T-cell (primary cell): ENCODE data around the gene GRIN2A. TPM values are rescaled to one million over a fixed set of nuclear protein-coding genes. Genes with fewer than 3 reads are reported as not detected.

Source experiments
- ATAC-seq, 4 experiments: fragments of 200-7000 bp in 3 of 4; fragments of 150-1000 bp in 1 of 4; cut with Tn5 transposase; replicated peaks in 1 of 4; 1 replicate in 3 of 4; 2 replicates in 1 of 4; pipeline ENCODE4 v1.10.0; 2021; ENCODE audit warnings: moderate library complexity in 3 of 4, mild to moderate bottlenecking in 2 of 4, moderate number of reproducible peaks in 1 of 4
- CTCF ChIA-PET, 2 donors: fragments of 300-600 bp; sonication (Branson Sonifier 250); formaldehyde crosslinking; loops; one replicate each; lab custom pipeline; 2022; ENCODE audit warnings: antibody characterized with exemption in 2 of 2; lab: Charles Lee
- POLR2A ChIA-PET, 2 donors: fragments of 300-600 bp; sonication (Branson Sonifier 250); formaldehyde crosslinking; loops; one replicate each; lab custom pipeline; 2022; ENCODE audit warnings: antibody characterized with exemption in 2 of 2; lab: Charles Lee
- DNase-seq, 35 experiments: peaks; one replicate each; pipeline versions ENCODE4 v3.0.0 to v3.0.0-alpha.2; 2013 to 2023
- H3K27ac ChIP-seq: one replicate; pipeline ENCODE4 v1.5.1; 2013; ENCODE audit warnings: low read length
- H3K27me3 ChIP-seq, 2 experiments: replicated peaks in 1 of 2; 1 replicate in 1 of 2; 2 replicates in 1 of 2; pipeline versions ENCODE4 v1.6.1 to v1.7.0; 2013; ENCODE audit warnings: low read length in 1 of 2, mixed read lengths in 1 of 2; ENCODE audit not compliant: control insufficient read depth in 2 of 2, insufficient read depth in 2 of 2; ENCODE audit errors: extremely low read depth in 1 of 2
- H3K36me3 ChIP-seq, 2 donors: 1 replicate in 1 of 2; 2 replicates in 1 of 2; pipeline versions ENCODE4 v1.6.1 to v1.7.0; 2013; ENCODE audit warnings: low read length in 1 of 2; ENCODE audit not compliant: control insufficient read depth in 2 of 2, insufficient read depth in 1 of 2; ENCODE audit errors: extremely low read depth in 1 of 2
- H3K4me1 ChIP-seq, 2 experiments: 1 replicate in 1 of 2; 2 replicates in 1 of 2; pipeline versions ENCODE4 v1.6.1 to v1.7.0; 2013; ENCODE audit warnings: low read length in 2 of 2, mixed read lengths in 1 of 2; ENCODE audit not compliant: insufficient read depth in 2 of 2, control insufficient read depth in 1 of 2; ENCODE audit errors: extremely low read depth in 1 of 2
- H3K4me3 ChIP-seq, 2 donors: 1 replicate in 1 of 2; 2 replicates in 1 of 2; pipeline versions ENCODE4 v1.5.1 to v1.7.0; 2013; ENCODE audit warnings: mild to moderate bottlenecking in 2 of 2, low read length in 1 of 2, moderate library complexity in 1 of 2; ENCODE audit not compliant: control insufficient read depth in 1 of 2; ENCODE audit errors: extremely low read depth in 1 of 2
- H3K9me3 ChIP-seq: 2 replicates; pipeline ENCODE4 v1.7.0; 2013
- H3K27ac Mint-ChIP-seq, 2 donors: one replicate each; pipeline ENCODE4 v1.8.0; 2020 to 2021; ENCODE audit warnings: mild to moderate bottlenecking in 2 of 2, mixed read lengths in 2 of 2
- H3K27me3 Mint-ChIP-seq, 2 donors: one replicate each; pipeline ENCODE4 v1.8.0; 2021 to 2022; ENCODE audit warnings: mixed read lengths in 2 of 2
- H3K36me3 Mint-ChIP-seq: one replicate; pipeline ENCODE4 v1.8.0; 2021; ENCODE audit warnings: mixed read lengths
- H3K4me1 Mint-ChIP-seq, 3 donors: one replicate each; pipeline ENCODE4 v1.8.0; 2020 to 2022; ENCODE audit warnings: mixed read lengths in 3 of 3, mild to moderate bottlenecking in 1 of 3
- H3K4me3 Mint-ChIP-seq, 3 donors: one replicate each; pipeline ENCODE4 v1.8.0; 2020 to 2022; ENCODE audit warnings: mild to moderate bottlenecking in 3 of 3, mixed read lengths in 3 of 3, moderate library complexity in 3 of 3
- H3K9me3 Mint-ChIP-seq, 3 donors: one replicate each; pipeline ENCODE4 v1.8.0; 2020 to 2022; ENCODE audit warnings: mixed read lengths in 3 of 3
- WGBS: methylation state at CpG from one replicate; pipeline ENCODE4 v1.1.5; 2013; ENCODE audit warnings: missing lambda C conversion rate; ENCODE audit not compliant: insufficient coverage; 5-methylcytosine and 5-hydroxymethylcytosine counted together
- total RNA-seq, 35 experiments: library from RNA in 6 of 35; stranded (reverse) in 6 of 35; fragments of 120-200 nt in 1 of 35; gene quantifications; one replicate each; pipeline versions ENCODE4 v1.2.1 to v1.2.4 and lab custom pipeline; 2013 to 2026

The GRIN2A gene
- total RNA-seq, 5 donors from 2014 or later (not counting 1 experiment from before 2014, with no cell fraction given), result 0.03 TPM; not detected in 4

DNA sequence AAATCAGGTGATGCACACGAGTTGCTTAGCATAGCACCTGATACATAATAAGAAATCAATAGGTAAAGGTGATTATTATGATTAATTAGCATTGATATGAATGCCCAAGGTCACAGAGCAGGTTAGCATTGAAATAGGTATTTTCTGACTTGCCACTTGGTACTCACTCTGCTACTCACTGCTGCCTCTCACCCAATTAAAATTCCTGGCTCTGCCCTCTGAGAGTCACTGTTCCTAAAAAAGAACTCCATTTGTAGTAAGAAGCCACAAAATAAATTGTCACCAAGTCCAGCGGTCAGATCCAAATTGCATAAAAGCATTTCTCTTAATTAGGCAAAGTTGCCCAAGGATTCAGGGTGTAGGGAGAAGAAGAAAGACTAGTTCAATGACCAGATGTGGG lies 8.9 kb upstream of the GRIN2A start:
- no peak for DNase-seq
- Mint-ChIP-seq H3K27ac (no peak overlapping the region), H3K27me3 (peaks cover 5 to 18% of the 10 kb centered on the region in 2 donors), H3K9me3 (no peaks in the 10 kb centered on the region), H3K4me3 (no peak overlapping the region), H3K4me1 (no peaks in the 10 kb centered on the region), H3K36me3 (no peaks in the 10 kb centered on the region)
- Histone ChIP-seq H3K4me3 (no peak overlapping the region), H3K36me3 (no peaks in the 10 kb centered on the region), H3K9me3 (no peaks in the 10 kb centered on the region), H3K27me3 (peaks cover 0 to 4% of the 10 kb centered on the region in 2 experiments), H3K27ac (no peak overlapping the region), H3K4me1 (no peaks in the 10 kb centered on the region)
- ChIA-PET POLR2A (no interaction called here), CTCF (no interaction called here)
- WGBS, result no CpG with 5 or more reads among the region's 2 CpGs
- no peak for ATAC-seq

DNA sequence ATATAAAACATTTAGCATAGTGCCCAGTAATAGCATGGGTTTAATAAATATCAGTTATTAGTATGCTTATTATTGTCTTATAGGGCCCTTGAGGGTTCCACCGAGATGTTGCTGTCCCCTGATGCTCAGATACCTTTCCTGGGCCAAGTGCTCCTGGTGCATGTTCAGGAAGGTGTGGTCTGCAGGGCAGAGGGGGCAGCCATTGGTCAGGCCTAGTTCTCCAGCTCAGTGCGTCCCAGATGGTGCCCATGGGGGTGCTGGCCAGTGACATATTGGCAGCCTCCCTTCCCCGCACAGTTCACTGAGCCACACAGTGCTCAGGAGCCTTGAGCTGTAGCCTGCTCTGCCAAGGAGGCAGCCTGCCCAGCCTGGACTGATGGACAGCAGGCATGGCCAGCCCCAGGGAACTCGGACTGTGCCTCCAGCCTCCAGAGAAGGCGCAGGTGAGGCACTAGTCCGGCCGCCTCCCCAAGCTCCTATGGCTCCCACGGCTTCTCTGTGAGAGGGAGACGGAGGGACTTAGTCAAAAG lies 7.7 kb upstream of the GRIN2A start:
- Mint-ChIP-seq H3K27me3 (peaks cover 12 to 24% of the 10 kb centered on the region in 2 donors), H3K36me3 (no peaks in the 10 kb centered on the region), H3K4me1 (no peaks in the 10 kb centered on the region), H3K27ac (no peak overlapping the region), H3K9me3 (no peaks in the 10 kb centered on the region), H3K4me3 (no peak overlapping the region)
- 65% methylated on average over 5 of the region's 9 CpGs for WGBS
- DNase-seq, result no peak
- Histone ChIP-seq H3K9me3 (no peaks in the 10 kb centered on the region), H3K27me3 (peaks cover 0 to 4% of the 10 kb centered on the region in 2 experiments), H3K36me3 (no peaks in the 10 kb centered on the region), H3K4me3 (no peak overlapping the region), H3K4me1 (no peaks in the 10 kb centered on the region), H3K27ac (no peak overlapping the region)
- POLR2A ChIA-PET, result no interaction called here
- ATAC-seq, result no peak
- CTCF ChIA-PET, result no interaction called here

DNA sequence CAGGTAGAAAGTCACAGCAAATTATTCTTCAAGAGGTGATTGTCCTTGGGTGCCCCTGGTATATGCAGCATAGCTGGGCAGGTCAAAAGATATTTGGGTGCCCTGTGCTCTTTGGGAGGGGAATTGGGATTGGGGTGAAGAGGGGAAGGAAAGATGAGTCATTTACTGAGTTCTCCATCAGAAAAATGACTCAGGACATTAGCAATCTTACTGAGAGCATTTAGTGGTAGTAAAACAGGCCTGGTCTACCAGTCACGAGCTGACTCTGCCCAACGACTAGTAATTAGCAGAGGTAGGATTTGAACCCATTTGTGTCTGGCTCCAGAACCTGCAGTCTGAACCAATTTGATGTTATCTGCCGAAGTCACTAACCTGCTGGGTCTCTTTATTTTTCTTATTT lies 6.0 kb upstream of the GRIN2A start:
- no peaks in the 10 kb centered on the region for H3K9me3 Mint-ChIP-seq

DNA sequence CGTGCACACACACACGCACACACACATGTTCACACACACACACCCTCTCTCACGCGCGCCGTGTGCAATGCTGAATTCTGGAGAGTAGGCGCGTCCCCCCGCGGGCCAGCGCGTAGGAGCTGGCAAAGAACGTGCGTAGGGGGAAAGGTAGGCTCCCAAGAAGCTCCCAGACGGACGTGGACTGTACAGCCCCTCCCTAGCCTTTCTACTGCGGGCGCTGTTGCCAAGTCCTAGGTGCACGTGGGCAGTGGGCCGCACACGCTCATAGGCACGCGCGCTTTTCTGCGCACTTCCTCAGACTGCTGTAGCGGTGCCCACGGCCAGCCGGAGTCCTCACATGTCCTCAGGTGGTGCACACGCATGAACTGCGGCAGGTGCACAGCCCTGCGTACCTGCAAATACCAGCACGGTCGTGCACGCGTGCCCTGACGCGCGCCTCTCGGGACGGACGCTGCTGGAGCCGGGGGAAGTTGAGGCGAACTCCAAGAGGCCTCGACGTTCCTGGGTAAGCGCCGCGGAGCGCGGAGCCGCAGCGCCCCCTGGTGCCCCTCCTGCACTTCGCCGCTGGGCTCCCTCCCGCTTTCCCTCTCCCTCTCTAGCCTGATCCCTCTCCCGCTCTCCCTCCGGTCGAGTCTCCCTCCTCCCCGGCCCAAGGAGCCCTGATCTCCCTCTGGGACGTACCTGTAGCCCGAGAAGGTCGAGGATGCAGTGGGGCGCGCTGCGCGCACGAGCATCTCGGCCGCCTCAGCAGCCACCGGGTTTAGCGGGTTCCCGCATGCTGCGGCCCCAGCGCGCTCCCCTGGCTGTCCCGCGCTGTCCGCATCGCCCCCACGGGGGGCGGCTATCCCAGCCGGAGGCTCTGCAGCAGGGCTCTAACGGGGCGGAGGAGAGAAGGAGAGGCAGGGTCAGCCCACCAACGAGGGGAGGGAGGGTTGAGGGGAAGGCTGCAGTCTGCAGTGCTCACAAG lies 749 bp downstream of the GRIN2A start:
- ChIA-PET POLR2A (no interaction called here), CTCF (interaction anchor here in 1 of 2 donors (0.7 kb wide), 1 partner anchor 1301 kb away, joined by 7 read pairs; no protein-coding TSS in a partner anchor)
- Mint-ChIP-seq H3K4me1 (peaks cover 6 to 15% (median 7%) of the 10 kb centered on the region in 3 donors), H3K27me3 (peaks cover 45 to 68% of the 10 kb centered on the region in 2 donors), H3K4me3 (peak overlapping the region in 2 of 3 donors; percentile 13 to 49), H3K27ac (no peak overlapping the region), H3K9me3 (no peaks in the 10 kb centered on the region), H3K36me3 (no peaks in the 10 kb centered on the region)
- 4% methylated on average over 64 of the region's 85 CpGs for WGBS
- Histone ChIP-seq H3K27me3 (peaks cover 5 to 42% of the 10 kb centered on the region in 2 experiments), H3K36me3 (no peaks in the 10 kb centered on the region), H3K4me1 (peaks cover 0 to 15% of the 10 kb centered on the region in 2 experiments), H3K27ac (no peak overlapping the region), H3K4me3 (peak overlapping the region in 1 of 2 donors; percentile 30), H3K9me3 (no peaks in the 10 kb centered on the region)
- DNase-seq, result peak in 7 of 35 experiments; percentile 3 to 29 (median 6)
- ATAC-seq, result peak in 1 of 4 experiments; percentile 47

More for the DNA sequence above, 6.0 kb upstream of the GRIN2A start:
- no peaks in the 10 kb centered on the region for H3K36me3 ChIP-seq
- H3K4me3 ChIP-seq, result no peak overlapping the region
- ChIA-PET CTCF (interaction anchor here in 1 of 2 donors (0.7 kb wide), 1 partner anchor 305 kb away, joined by 3 read pairs; no protein-coding TSS in a partner anchor), POLR2A (no interaction called here)
- no peak overlapping the region for H3K4me3 Mint-ChIP-seq
- H3K4me1 Mint-ChIP-seq, result peaks cover 0 to 3% (median 2%) of the 10 kb centered on the region in 3 donors
- no peaks in the 10 kb centered on the region for H3K4me1 ChIP-seq
- no peak overlapping the region for H3K27ac Mint-ChIP-seq
- H3K27me3 Mint-ChIP-seq, result peaks cover 28 to 36% of the 10 kb centered on the region in 2 donors
- H3K27ac ChIP-seq, result no peak overlapping the region
- no peaks in the 10 kb centered on the region for H3K9me3 ChIP-seq
- no peak for ATAC-seq
- 17% methylated on average over 1 of the region's 3 CpGs for WGBS
- H3K36me3 Mint-ChIP-seq, result no peaks in the 10 kb centered on the region
- DNase-seq, result no peak
- peaks cover 2 to 9% of the 10 kb centered on the region in 2 experiments for H3K27me3 ChIP-seq

DNA sequence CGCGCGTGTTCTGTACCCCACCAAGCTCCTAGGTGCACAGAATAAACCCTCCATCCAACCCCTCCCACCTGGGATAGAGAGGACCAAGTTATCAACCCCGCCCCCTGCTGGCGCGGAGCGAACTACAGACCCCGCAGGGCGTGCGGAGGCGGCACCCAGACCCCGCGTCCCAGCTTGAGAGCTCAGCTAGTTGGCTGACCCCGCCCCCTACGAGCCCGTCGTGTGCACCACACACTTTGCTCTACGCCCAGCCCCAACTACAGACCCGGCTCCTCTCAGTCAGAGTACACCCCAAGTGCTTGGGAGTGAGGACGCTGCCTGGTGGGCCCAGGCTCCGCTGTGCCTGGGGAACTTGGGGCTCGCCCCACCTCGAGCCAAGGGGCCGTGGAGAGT lies 1.5 kb downstream of the GRIN2A start:
- no peak overlapping the region for H3K27ac ChIP-seq
- H3K4me3 ChIP-seq, result no peak overlapping the region
- H3K9me3 Mint-ChIP-seq, result no peaks in the 10 kb centered on the region
- peak overlapping the region in 1 of 3 donors; percentile 49 for H3K4me3 Mint-ChIP-seq
- 6% methylated on average over 15 of the region's 24 CpGs for WGBS
- H3K4me1 ChIP-seq, result peaks cover 0 to 15% of the 10 kb centered on the region in 2 experiments
- peaks cover 6 to 15% (median 7%) of the 10 kb centered on the region in 3 donors for H3K4me1 Mint-ChIP-seq
- H3K9me3 ChIP-seq, result no peaks in the 10 kb centered on the region
- ChIA-PET POLR2A (no interaction called here), CTCF (no interaction called here)
- peak in 5 of 35 experiments; percentile 4 to 10 (median 4) for DNase-seq
- peaks cover 45 to 65% of the 10 kb centered on the region in 2 donors for H3K27me3 Mint-ChIP-seq
- H3K36me3 ChIP-seq, result no peaks in the 10 kb centered on the region
- H3K27me3 ChIP-seq, result peaks cover 5 to 42% of the 10 kb centered on the region in 2 experiments
- ATAC-seq, result no peak
- H3K36me3 Mint-ChIP-seq, result no peaks in the 10 kb centered on the region
- no peak overlapping the region for H3K27ac Mint-ChIP-seq

DNA sequence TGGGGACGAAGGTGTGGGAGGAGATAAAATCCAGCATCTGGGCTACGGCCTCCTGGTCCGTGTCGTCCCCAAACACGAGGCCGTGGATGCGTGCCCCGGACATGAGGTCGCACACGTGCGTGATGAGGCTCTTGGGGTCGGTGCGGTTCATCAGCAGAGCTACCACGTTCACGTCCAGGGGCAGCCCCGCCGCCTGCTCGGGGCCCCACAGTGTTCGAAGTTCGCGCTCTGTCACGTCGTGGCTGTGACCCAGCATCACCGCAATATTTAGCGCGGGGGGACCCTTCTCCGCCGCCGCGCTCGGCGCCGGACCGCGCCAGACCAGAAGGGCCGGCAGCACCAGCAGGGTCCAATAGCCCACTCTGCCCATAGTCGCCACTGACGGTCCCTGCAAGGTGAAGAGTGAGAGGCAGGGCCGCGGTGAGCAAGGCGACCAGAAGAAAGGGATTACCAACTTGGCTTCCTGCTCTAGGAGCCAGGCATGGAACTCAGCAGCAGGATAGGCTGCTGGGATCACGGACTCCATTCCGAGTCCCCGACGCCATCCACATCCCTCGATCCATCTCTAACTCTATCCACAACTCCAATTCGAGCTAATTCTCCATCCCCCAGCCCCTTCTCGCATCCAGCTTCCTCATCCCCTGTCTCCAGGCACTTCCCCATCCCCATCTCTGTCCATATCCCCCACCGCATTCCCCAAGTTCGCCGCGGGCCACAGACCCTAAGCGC lies 2.0 kb downstream of the GRIN2A start:
- CTCF ChIA-PET, result no interaction called here
- POLR2A ChIA-PET, result no interaction called here
- peaks cover 6 to 15% (median 7%) of the 10 kb centered on the region in 3 donors for H3K4me1 Mint-ChIP-seq
- H3K9me3 Mint-ChIP-seq, result no peaks in the 10 kb centered on the region
- WGBS, result 41% methylated on average over 53 of the region's 53 CpGs
- H3K36me3 Mint-ChIP-seq, result no peaks in the 10 kb centered on the region
- H3K4me1 ChIP-seq, result peaks cover 0 to 15% of the 10 kb centered on the region in 2 experiments
- peaks cover 42 to 63% of the 10 kb centered on the region in 2 donors for H3K27me3 Mint-ChIP-seq
- no peaks in the 10 kb centered on the region for H3K9me3 ChIP-seq
- no peak overlapping the region for H3K27ac Mint-ChIP-seq
- no peak for DNase-seq
- no peak for ATAC-seq
- H3K27me3 ChIP-seq, result peaks cover 7 to 42% of the 10 kb centered on the region in 2 experiments
- H3K27ac ChIP-seq, result no peak overlapping the region
- H3K4me3 ChIP-seq, result no peak overlapping the region
- H3K4me3 Mint-ChIP-seq, result no peak overlapping the region
- H3K36me3 ChIP-seq, result no peaks in the 10 kb centered on the region
